Measurements from ENCODE around the gene ATP1A1. TPM values are rescaled to one million over a fixed set of nuclear protein-coding genes. Genes with fewer than 3 reads are reported as not detected.

ATP1A1 gene
- total and polyA plus RNA-seq, 9 of the 15 experiments (the other 6 are each of a cell fraction or from before 2014, with no cell fraction given) = 99.3 to 513 (median 234) TPM

GRCh38 chr1:116389686-116390085 lies 16.6 kb downstream of the ATP1A1 start:
- H3K9ac ChIP-seq (ENCODE audit: insufficient read depth in 1 of 2, low read depth in 2 of 2, low read length in 2 of 2) = no peak overlapping the region
- WGBS (ENCODE audit: insufficient coverage, low coverage, missing lambda C conversion rate) = 95% methylated on average over 6 of the region's 6 CpGs
- no peaks in the 10 kb centered on the region for H3K9me3 ChIP-seq (replicated peaks; ENCODE audit: control insufficient read depth, insufficient read depth, low read depth, low read length)
- H3K27ac ChIP-seq (ENCODE audit: extremely low read depth, low read depth, low read length) = no peak overlapping the region
- no peak overlapping the region for H3K4me3 ChIP-seq
- TF ChIP-seq C11orf30 (IDR thresholded peaks at IDR 0.05; ENCODE audit: low read depth) = no peak
- TF ChIP-seq DDX20 (tag; IDR thresholded peaks at IDR 0.05; ENCODE audit: low read depth) = no peak
- TF ChIP-seq, protein P1, sequence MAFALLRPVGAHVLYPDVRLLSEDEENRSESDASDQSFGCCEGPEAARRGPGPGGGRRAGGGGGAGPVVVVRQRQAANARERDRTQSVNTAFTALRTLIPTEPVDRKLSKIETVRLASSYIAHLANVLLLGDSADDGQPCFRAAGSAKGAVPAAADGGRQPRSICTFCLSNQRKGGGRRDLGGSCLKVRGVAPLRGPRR (CRISPR knock-in tag; IDR thresholded peaks at IDR 0.05) = no peak
- TF ChIP-seq ZBTB8A (IDR thresholded peaks at IDR 0.05; ENCODE audit: partially characterized antibody) = no peak
- TF ChIP-seq GMEB1 (CRISPR knock-in tag; IDR thresholded peaks at IDR 0.05) = no peak
- in situ Hi-C loops (cut with MboI) (no loop called here), intact Hi-C loops (cut with micrococcal nuclease) (no loop called here)
- peaks cover 98% of the 10 kb centered on the region for H3K36me3 ChIP-seq (ENCODE audit: control insufficient read depth, insufficient read depth, low read length)
- H3K4me1 ChIP-seq (replicated peaks in 1 of 2; ENCODE audit: control insufficient read depth in 2 of 2, insufficient read depth in 2 of 2, low read length in 2 of 2) = peaks cover 0 to 6% of the 10 kb centered on the region in 2 experiments; a peak in 2 of 5 replicates
- ATAC-seq = no peak
- H3K9me1 ChIP-seq (ENCODE audit: control insufficient read depth, insufficient read depth, low read length) = no peaks in the 10 kb centered on the region
- no peak overlapping the region for H3K4me2 ChIP-seq (ENCODE audit: insufficient read depth, low read length)
- no peaks in the 10 kb centered on the region for H3K79me2 ChIP-seq (ENCODE audit: control insufficient read depth, insufficient read depth, low read length)
- DNase-seq (ENCODE audit: extremely low read depth in 1 of 4, low spot score in 3 of 4) = no peak
- H4K20me1 ChIP-seq (replicated peaks; ENCODE audit: control insufficient read depth, insufficient read depth, low read length) = no peaks in the 10 kb centered on the region
- ChIA-PET CTCF (ENCODE audit: low intra/inter-chr PET ratio) (interaction anchor here (0.6 kb wide), 1 partner anchor 25 kb away, joined by 4 read pairs; no protein-coding TSS in a partner anchor), POLR2A (interaction anchor here (1.0 to 3.6 kb wide), 3 partner anchors 12 to 16 kb away, joined by 3 to 24 read pairs (median 14); no protein-coding TSS in a partner anchor)
- no peak overlapping the region for H2AFZ ChIP-seq (ENCODE audit: low read depth, low read length)
- no peaks in the 10 kb centered on the region for H3K27me3 ChIP-seq (ENCODE audit: control insufficient read depth in 2 of 2, insufficient read depth in 2 of 2, low read length in 2 of 2)
- FAIRE-seq = no peak
- BruUV-seq (replicated peaks) = no TSS peak
